HCT116 (cell line): ENCODE data around the gene ABCC1. TPM values are rescaled to one million over a fixed set of nuclear protein-coding genes. Genes with fewer than 3 reads are reported as not detected.

Source experiments
- ATAC-seq: fragments of 200-7000 bp; cut with Tn5 transposase; 2 replicates; pipeline ENCODE4 v1.9.1; 2020; ENCODE audit warnings: mild to moderate bottlenecking, moderate library complexity
- BruUV-seq: library from RNA; stranded (reverse); fragments of 400-500 nt; replicated peaks from 2 replicates; lab custom pipeline; 2021; lab: Mats Ljungman, UMichigan
- CTCF ChIA-PET: fragments of 300-600 bp; sonication (Branson Sonifier 250); formaldehyde crosslinking; loops from one replicate; lab custom pipeline; 2021; ENCODE audit warnings: antibody characterized with exemption; lab: Charles Lee
- POLR2A ChIA-PET: fragments of 300-600, 350-600 bp; sonication (Branson Sonifier 250); formaldehyde crosslinking; loops from one replicate; lab custom pipeline; 2021; ENCODE audit warnings: antibody characterized with exemption; lab: Charles Lee
- RAD21 ChIA-PET, 2 experiments: fragments of 300-600 bp; sonication (Branson Sonifier 250); formaldehyde crosslinking; loops; one replicate each; lab custom pipeline; 2023; ENCODE audit warnings: low total read pairs in 2 of 2; ENCODE audit not compliant: uncharacterized antibody in 2 of 2, unreplicated experiment in 2 of 2, low non-redundant PET in 1 of 2; lab: Charles Lee
- DNase-seq: peaks from one replicate; pipeline ENCODE4 v3.0.0-alpha.2; 2010; ENCODE audit warnings: low read depth, low spot score
- H2AFZ ChIP-seq: fragments of 200-600 bp; shearing (Covaris generic), sonication (generic); 2 replicates; pipeline ENCODE4 v1.6.1; 2017; ENCODE audit warnings: low read depth, mixed run types, mixed read lengths, antibody characterized with exemption, low read length; ENCODE audit not compliant: poor library complexity, severe bottlenecking
- H3K27ac ChIP-seq: 2 replicates; pipeline ENCODE4 v1.5.1; 2012; ENCODE audit warnings: low read depth, low read length
- H3K27me3 ChIP-seq: fragments of 200-600 bp; sonication (generic); 2 replicates; pipeline ENCODE4 v1.6.1; 2016; ENCODE audit warnings: mixed run types, low read length, mixed read lengths; ENCODE audit not compliant: insufficient read depth
- H3K36me3 ChIP-seq, 2 experiments: fragments of 200-500 bp in 1 of 2; fragments of 200-600 bp in 1 of 2; sonication (Bioruptor generic) in 1 of 2; sonication (generic) in 1 of 2; 2 replicates each; pipeline versions ENCODE4 v1.5.1 to v1.6.1; 2014 to 2016; ENCODE audit warnings: low read length in 2 of 2, inconsistent platforms in 1 of 2, mixed read lengths in 1 of 2, mixed run types in 1 of 2; ENCODE audit not compliant: insufficient read depth in 2 of 2, control insufficient read depth in 1 of 2
- H3K4me1 ChIP-seq, 2 experiments: fragments of 200-600 bp in 1 of 2; sonication (generic) in 1 of 2; 2 replicates each; pipeline versions ENCODE4 v1.5.1 to v1.6.1; 2012 to 2017; ENCODE audit warnings: low read length in 2 of 2, inconsistent platforms in 1 of 2, mild to moderate bottlenecking in 1 of 2, mixed read lengths in 1 of 2, mixed run types in 1 of 2, moderate library complexity in 1 of 2; ENCODE audit not compliant: insufficient read depth in 2 of 2, control insufficient read depth in 1 of 2
- H3K4me2 ChIP-seq: fragments of 200-600 bp; sonication (generic); 2 replicates; pipeline ENCODE4 v1.6.1; 2017; ENCODE audit warnings: mixed run types, low read length, mixed read lengths
- H3K4me3 ChIP-seq, 2 experiments: fragments of 200-600 bp in 1 of 2; sonication (generic) in 1 of 2; replicated peaks in 1 of 2; 2 replicates each; pipeline ENCODE4 v1.5.1; 2011 to 2016; ENCODE audit warnings: low read length in 2 of 2, control low read depth in 1 of 2, low read depth in 1 of 2, mild to moderate bottlenecking in 1 of 2, mixed read lengths in 1 of 2, mixed run types in 1 of 2
- H3K79me2 ChIP-seq: fragments of 200-600 bp; sonication (generic); 2 replicates; pipeline ENCODE4 v1.6.1; 2017; ENCODE audit warnings: mild to moderate bottlenecking, mixed run types, low read length, moderate library complexity, mixed read lengths; ENCODE audit not compliant: insufficient read depth
- H3K9ac ChIP-seq: fragments of 200-600 bp; sonication (generic); 2 replicates; pipeline ENCODE4 v1.6.1; 2016; ENCODE audit warnings: low read length, mixed read lengths
- H3K9me2 ChIP-seq: fragments of 200-600 bp; sonication (generic), shearing (Covaris generic); 2 replicates; pipeline ENCODE4 v1.6.1; 2017; ENCODE audit warnings: mixed run types, mild to moderate bottlenecking, moderate library complexity; ENCODE audit not compliant: insufficient read depth
- H3K9me3 ChIP-seq, 2 experiments: fragments of 200-500 bp in 1 of 2; fragments of 200-600 bp in 1 of 2; sonication (Bioruptor generic) in 1 of 2; sonication (generic) in 1 of 2; 2 replicates each; pipeline ENCODE4 v1.6.1; 2014 to 2017; ENCODE audit warnings: low read length in 2 of 2, mixed read lengths in 2 of 2, inconsistent platforms in 1 of 2, low read depth in 1 of 2, mild to moderate bottlenecking in 1 of 2, mixed run types in 1 of 2, moderate library complexity in 1 of 2; ENCODE audit not compliant: control insufficient read depth in 1 of 2, insufficient read depth in 1 of 2
- H4K20me1 ChIP-seq: fragments of 200-600 bp; sonication (generic), shearing (Covaris generic); 2 replicates; pipeline ENCODE4 v1.6.1; 2017; ENCODE audit warnings: mixed run types, mild to moderate bottlenecking, moderate library complexity; ENCODE audit not compliant: insufficient read depth
- CBX3 ChIP-seq: IDR thresholded peaks from 2 replicates; pipeline ENCODE4 v1.6.1; 2012; ENCODE audit warnings: low read depth
- RAD21 ChIP-seq: IDR thresholded peaks from 2 replicates; pipeline ENCODE4 v1.6.1; 2012; ENCODE audit warnings: low read depth, mild to moderate bottlenecking
- TCF7L2 ChIP-seq: IDR thresholded peaks from 2 replicates; pipeline ENCODE4 v1.7.0; 2011; ENCODE audit warnings: borderline replicate concordance, inconsistent platforms; ENCODE audit not compliant: insufficient read depth, insufficient read length; ENCODE audit errors: extremely low read depth
- intact Hi-C: fragments of 100-400 bp; cut with micrococcal nuclease; formaldehyde crosslinking; loops from 2 replicates; pipeline ENCODE4 v1.10.0; 2022
- total RNA-seq: library from RNA; stranded (reverse); gene quantifications from one replicate; pipeline ENCODE4 v1.2.1, GENCODE V29; 2021; ENCODE audit not compliant: unreplicated experiment
- TF ChIP-seq, protein P1 (sequence below), 3 experiments: fragments of 200-600 bp in 1 of 3; sonication (generic) in 1 of 3; IDR thresholded peaks in 2 of 3; conservative IDR thresholded peaks in 1 of 3; 2 replicates each; pipeline ENCODE4 v1.5.1; 2012 to 2017; ENCODE audit warnings: low read depth in 2 of 3, low read length in 2 of 3, antibody characterized with exemption in 1 of 3, borderline replicate concordance in 1 of 3, control low read depth in 1 of 3, mild to moderate bottlenecking in 1 of 3, mixed read lengths in 1 of 3, mixed run types in 1 of 3, moderate library complexity in 1 of 3; ENCODE audit not compliant: insufficient read depth in 1 of 3

Gene ABCC1
- total RNA-seq, 1 experiment from 2014 or later = 61.9 TPM

DNA sequence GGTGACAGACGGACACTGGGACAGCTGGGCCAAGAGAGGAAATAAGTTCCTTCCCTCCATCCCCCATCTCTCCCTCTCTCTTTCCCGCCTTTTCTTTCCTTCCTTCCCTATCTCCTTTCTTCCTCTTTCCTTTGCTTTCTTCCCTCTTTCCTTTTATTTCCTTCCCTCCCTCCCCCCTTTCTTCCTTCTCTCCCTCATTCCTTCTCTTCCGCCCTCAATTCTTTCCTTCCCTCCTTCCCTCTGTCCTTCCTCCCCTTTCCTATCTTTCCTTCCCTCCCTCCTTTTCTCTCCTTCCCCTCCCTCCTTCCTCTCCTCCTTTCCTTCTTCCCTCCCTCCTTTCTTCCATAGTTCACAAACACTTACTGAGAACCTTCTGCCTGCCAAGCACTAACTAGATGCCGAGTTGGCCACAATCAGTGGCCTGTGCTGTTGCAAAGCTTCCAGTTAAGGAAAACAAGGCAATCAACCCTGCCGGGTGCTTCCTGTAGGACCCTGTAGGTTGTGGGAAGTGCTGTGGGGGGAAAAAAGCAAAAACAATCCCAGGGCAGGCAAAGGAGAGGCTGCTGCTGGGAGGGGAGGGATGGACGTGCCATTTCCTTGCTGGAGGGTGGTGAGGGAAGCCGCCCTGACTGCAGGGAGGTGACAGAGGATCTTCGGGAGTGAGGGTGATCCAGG, 242.2 kb downstream of the ABCC1 start:
- Histone ChIP-seq H4K20me1 (no peaks in the 10 kb centered on the region), H3K9me2 (no peaks in the 10 kb centered on the region), H3K27me3 (no peaks in the 10 kb centered on the region), H2AFZ (no peak overlapping the region), H3K4me3 (no peak overlapping the region), H3K36me3 (no peaks in the 10 kb centered on the region), H3K4me1 (peaks cover 0 to 6% of the 10 kb centered on the region in 2 experiments; a peak in 2 of 4 replicates), H3K9ac (no peak overlapping the region), H3K27ac (no peak overlapping the region), H3K79me2 (no peaks in the 10 kb centered on the region), H3K4me2 (no peak overlapping the region), H3K9me3 (no peaks in the 10 kb centered on the region)
- no TSS peak for BruUV-seq
- TF ChIP-seq, protein P1, sequence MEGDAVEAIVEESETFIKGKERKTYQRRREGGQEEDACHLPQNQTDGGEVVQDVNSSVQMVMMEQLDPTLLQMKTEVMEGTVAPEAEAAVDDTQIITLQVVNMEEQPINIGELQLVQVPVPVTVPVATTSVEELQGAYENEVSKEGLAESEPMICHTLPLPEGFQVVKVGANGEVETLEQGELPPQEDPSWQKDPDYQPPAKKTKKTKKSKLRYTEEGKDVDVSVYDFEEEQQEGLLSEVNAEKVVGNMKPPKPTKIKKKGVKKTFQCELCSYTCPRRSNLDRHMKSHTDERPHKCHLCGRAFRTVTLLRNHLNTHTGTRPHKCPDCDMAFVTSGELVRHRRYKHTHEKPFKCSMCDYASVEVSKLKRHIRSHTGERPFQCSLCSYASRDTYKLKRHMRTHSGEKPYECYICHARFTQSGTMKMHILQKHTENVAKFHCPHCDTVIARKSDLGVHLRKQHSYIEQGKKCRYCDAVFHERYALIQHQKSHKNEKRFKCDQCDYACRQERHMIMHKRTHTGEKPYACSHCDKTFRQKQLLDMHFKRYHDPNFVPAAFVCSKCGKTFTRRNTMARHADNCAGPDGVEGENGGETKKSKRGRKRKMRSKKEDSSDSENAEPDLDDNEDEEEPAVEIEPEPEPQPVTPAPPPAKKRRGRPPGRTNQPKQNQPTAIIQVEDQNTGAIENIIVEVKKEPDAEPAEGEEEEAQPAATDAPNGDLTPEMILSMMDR (IDR thresholded peaks at IDR 0.05 in 2 of 3, conservative IDR thresholded peaks at IDR 0.05 in 1 of 3; ENCODE audit: borderline replicate concordance in 1 of 3, insufficient read depth in 1 of 3, low read depth in 2 of 3, low read length in 2 of 3) = no peak
- TF ChIP-seq RAD21 = no peak
- TF ChIP-seq CBX3 = no peak
- TF ChIP-seq TCF7L2 = no peak
- DNase-seq (no peak), ATAC-seq (no peak)
- ChIA-PET POLR2A (no interaction called here), RAD21 (no interaction called here), CTCF (no interaction called here)
- intact Hi-C loops = loop anchor here (5.0 kb wide), 1 partner anchor 424 kb away; no protein-coding TSS in a partner anchor

Other genes starting within 250 kb of the ABCC1 start
- 0.61 TPM for gene MYH11, start 92.6 kb upstream of the ABCC1 start, total RNA-seq
- 67.7 TPM for gene CEP20, start 61.0 kb upstream of the ABCC1 start, total RNA-seq